IPS-18a (cell line): ENCODE data around the gene GRK2.

Experiments
- H3K27ac ChIP-seq: one replicate; pipeline ENCODE4 v1.5.1; 2013; ENCODE audit warnings: low read length
- H3K27me3 ChIP-seq: one replicate; pipeline ENCODE4 v1.6.1; 2013; ENCODE audit warnings: mild to moderate bottlenecking, low read length; ENCODE audit not compliant: control insufficient read depth, insufficient read depth
- H3K36me3 ChIP-seq: one replicate; pipeline ENCODE4 v1.6.1; 2013; ENCODE audit warnings: low read depth, low read length; ENCODE audit not compliant: control insufficient read depth
- H3K4me1 ChIP-seq: one replicate; pipeline ENCODE4 v1.6.1; 2013; ENCODE audit warnings: low read depth, low read length; ENCODE audit not compliant: control insufficient read depth
- H3K4me3 ChIP-seq: one replicate; pipeline ENCODE4 v1.5.1; 2013; ENCODE audit warnings: low read length
- H3K9ac ChIP-seq: one replicate; pipeline ENCODE4 v1.6.1; 2013; ENCODE audit warnings: mild to moderate bottlenecking, low read length, moderate library complexity
- H3K9me3 ChIP-seq: one replicate; pipeline ENCODE4 v1.6.1; 2013; ENCODE audit warnings: low read depth, low read length; ENCODE audit not compliant: control insufficient read depth

Gene GRK2

GRCh38 chr11:67300256-67300755 lies 34.0 kb downstream of the GRK2 start:
- no peak overlapping the region for H3K4me3 ChIP-seq
- peaks cover 7% of the 10 kb centered on the region for H3K36me3 ChIP-seq
- H3K27me3 ChIP-seq: peaks cover 12% of the 10 kb centered on the region
- H3K4me1 ChIP-seq: peaks cover 5% of the 10 kb centered on the region
- no peaks in the 10 kb centered on the region for H3K9me3 ChIP-seq
- no peak overlapping the region for H3K27ac ChIP-seq
- H3K9ac ChIP-seq: no peak overlapping the region

- peaks cover 12% of the 10 kb centered on the region for H3K27me3 ChIP-seq
- peaks cover 5% of the 10 kb centered on the region for H3K4me1 ChIP-seq
- H3K9ac ChIP-seq: no peak overlapping the region
- H3K27ac ChIP-seq: no peak overlapping the region
- no peak overlapping the region for H3K4me3 ChIP-seq
- peaks cover 7% of the 10 kb centered on the region for H3K36me3 ChIP-seq
- no peaks in the 10 kb centered on the region for H3K9me3 ChIP-seq
Observed at GRCh38 chr11:67300756-67301312, 34.6 kb downstream of the GRK2 start.

- H3K4me3 ChIP-seq: peak overlapping the region; percentile 77
- H3K9me3 ChIP-seq: no peaks in the 10 kb centered on the region
- H3K27ac ChIP-seq: no peak overlapping the region
- H3K9ac ChIP-seq: no peak overlapping the region
- H3K36me3 ChIP-seq: peaks cover 7% of the 10 kb centered on the region
- peaks cover 12% of the 10 kb centered on the region for H3K27me3 ChIP-seq
- peaks cover 5% of the 10 kb centered on the region for H3K4me1 ChIP-seq
Observed at GRCh38 chr11:67301313-67301921, 35.1 kb downstream of the GRK2 start.

- Histone ChIP-seq H3K27me3 (peaks cover 12% of the 10 kb centered on the region), H3K4me3 (peak overlapping the region; percentile 77), H3K9me3 (no peaks in the 10 kb centered on the region), H3K36me3 (peaks cover 7% of the 10 kb centered on the region), H3K4me1 (peaks cover 5% of the 10 kb centered on the region), H3K27ac (no peak overlapping the region), H3K9ac (peak overlapping the region; percentile 19)
Observed at GRCh38 chr11:67301951-67302516, 35.8 kb downstream of the GRK2 start.

- H3K27ac ChIP-seq: peak overlapping the region; percentile 24
- peaks cover 5% of the 10 kb centered on the region for H3K4me1 ChIP-seq
- no peaks in the 10 kb centered on the region for H3K9me3 ChIP-seq
- H3K27me3 ChIP-seq: peaks cover 12% of the 10 kb centered on the region
- H3K4me3 ChIP-seq: peak overlapping the region; percentile 77
- H3K36me3 ChIP-seq: peaks cover 7% of the 10 kb centered on the region
- peak overlapping the region; percentile 56 for H3K9ac ChIP-seq
Observed at GRCh38 chr11:67302571-67303131, 36.4 kb downstream of the GRK2 start.

GRCh38 chr11:67303132-67303834 lies 37.0 kb downstream of the GRK2 start, which contains the start of gene SSH3:
Gene SSH3 (plus strand): TSS chr11:67303530. CDS start chr11:67303626, 96 bp downstream.
- Histone ChIP-seq H3K27me3 (peaks cover 12% of the 10 kb centered on the region), H3K4me3 (peak within 1 kb of the TSS; percentile 77), H3K36me3 (peaks cover 7% of the 10 kb centered on the region), H3K9me3 (no peaks in the 10 kb centered on the region), H3K27ac (peak within 1 kb of the TSS; percentile 24), H3K4me1 (peaks cover 5% of the 10 kb centered on the region), H3K9ac (peak within 1 kb of the TSS; percentile 56)

GRCh38 chr11:67303835-67304411 lies 37.6 kb downstream of the GRK2 start:
- Histone ChIP-seq H3K27me3 (peaks cover 12% of the 10 kb centered on the region), H3K9ac (peak overlapping the region; percentile 15), H3K9me3 (no peaks in the 10 kb centered on the region), H3K4me3 (peak overlapping the region; percentile 77), H3K4me1 (peaks cover 5% of the 10 kb centered on the region), H3K27ac (no peak overlapping the region), H3K36me3 (peaks cover 7% of the 10 kb centered on the region)

- H3K27me3 ChIP-seq: peaks cover 12% of the 10 kb centered on the region
- peaks cover 3% of the 10 kb centered on the region for H3K36me3 ChIP-seq
- H3K9ac ChIP-seq: no peak overlapping the region
- no peaks in the 10 kb centered on the region for H3K9me3 ChIP-seq
- H3K27ac ChIP-seq: no peak overlapping the region
- H3K4me3 ChIP-seq: peak overlapping the region; percentile 77
- H3K4me1 ChIP-seq: peaks cover 5% of the 10 kb centered on the region
Observed at GRCh38 chr11:67304511-67305113, 38.3 kb downstream of the GRK2 start.

- H3K4me3 ChIP-seq: no peak overlapping the region
- no peaks in the 10 kb centered on the region for H3K9me3 ChIP-seq
- H3K9ac ChIP-seq: no peak overlapping the region
- peaks cover 12% of the 10 kb centered on the region for H3K27me3 ChIP-seq
- peaks cover 2% of the 10 kb centered on the region for H3K4me1 ChIP-seq
- no peak overlapping the region for H3K27ac ChIP-seq
- H3K36me3 ChIP-seq: no peaks in the 10 kb centered on the region
Observed at GRCh38 chr11:67306769-67307544, 40.7 kb downstream of the GRK2 start.

- Histone ChIP-seq H3K36me3 (no peaks in the 10 kb centered on the region), H3K4me1 (no peaks in the 10 kb centered on the region), H3K27me3 (peaks cover 12% of the 10 kb centered on the region), H3K9me3 (no peaks in the 10 kb centered on the region), H3K9ac (no peak overlapping the region), H3K27ac (no peak overlapping the region), H3K4me3 (no peak overlapping the region)
Observed at GRCh38 chr11:67307545-67308001, 41.3 kb downstream of the GRK2 start.
